GM12872 (cell line): ENCODE data around the gene DTX3.

Experiments
- CTCF ChIP-seq: IDR thresholded peaks from 3 replicates; pipeline ENCODE4 v1.5.1; 2011; ENCODE audit warnings: low read depth, mild to moderate bottlenecking, low read length, moderate library complexity; ENCODE audit not compliant: insufficient read depth

Gene DTX3

DNA sequence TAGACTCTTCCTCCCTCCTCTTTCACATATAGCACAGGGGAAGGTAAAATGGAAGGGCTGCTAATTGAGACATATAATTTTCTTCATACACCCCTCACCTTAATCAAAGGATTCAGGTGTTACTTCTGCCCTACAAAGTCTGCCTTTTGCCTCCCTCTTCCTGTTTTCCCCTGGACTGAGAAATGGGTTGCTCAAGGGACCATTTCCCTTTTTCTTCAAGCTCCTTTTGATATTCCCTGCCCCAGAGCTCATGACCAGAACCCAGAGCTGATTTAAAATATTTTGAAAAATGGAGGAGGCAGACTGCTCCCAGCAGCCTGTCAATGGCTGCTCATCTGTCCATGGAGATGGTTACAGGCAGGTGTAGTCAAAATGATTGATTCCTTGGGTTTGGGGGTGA is 19.9 kb upstream of the DTX3 start:
- TF ChIP-seq CTCF, result no peak

DNA sequence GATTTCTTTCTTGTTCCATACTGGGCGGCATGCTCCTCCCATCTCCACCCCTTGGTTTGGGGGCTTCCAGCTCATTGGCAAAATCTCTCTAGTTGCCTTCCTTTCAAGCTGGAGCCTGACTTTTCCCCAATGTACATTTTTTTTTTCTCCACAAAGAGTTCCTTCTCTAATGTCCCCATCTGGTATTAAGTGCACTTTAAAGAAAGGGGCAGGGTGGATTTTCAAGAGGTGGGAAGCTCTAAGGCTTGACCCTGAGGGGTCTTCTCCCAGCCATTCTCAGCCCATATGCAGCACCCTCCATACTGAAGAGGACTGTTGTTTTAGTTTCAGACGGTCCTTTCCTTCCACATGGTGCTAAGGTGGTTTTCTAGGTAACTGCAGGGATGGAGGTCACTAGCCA is 19.5 kb upstream of the DTX3 start:
- TF ChIP-seq CTCF, result no peak

- no peak for TF ChIP-seq CTCF
These were observed 18.5 kb upstream of the DTX3 start for GRCh38 chr12:57586128-57586527.

DNA sequence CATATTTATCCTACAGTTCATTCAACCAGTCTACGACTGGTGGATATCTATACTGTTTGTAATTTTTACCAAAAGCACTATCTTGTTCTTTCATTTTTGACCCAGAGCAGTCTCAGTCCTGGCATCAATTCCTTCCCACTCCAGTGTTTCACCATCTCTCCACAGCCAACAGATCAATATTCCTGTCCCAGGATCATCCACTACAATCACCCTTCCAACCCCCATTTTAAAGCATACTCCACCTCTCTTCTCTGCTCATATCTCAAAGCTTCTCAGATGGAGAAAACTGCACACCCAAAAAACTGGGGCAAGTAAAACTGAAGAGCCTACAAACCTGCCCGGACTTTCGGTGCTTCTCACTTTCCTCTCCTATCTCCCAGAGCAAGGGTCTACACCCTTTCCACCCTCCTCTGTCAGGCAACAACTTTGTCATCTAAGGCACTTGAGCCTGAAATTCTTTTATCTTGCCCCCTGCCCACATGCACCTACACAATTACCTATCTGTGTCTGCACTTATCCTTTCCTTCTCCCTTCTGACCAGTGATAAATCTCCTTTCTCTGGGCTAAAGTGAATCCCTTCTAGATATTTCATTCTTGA is 17.7 kb upstream of the DTX3 start:
- TF ChIP-seq CTCF, result no peak

DNA sequence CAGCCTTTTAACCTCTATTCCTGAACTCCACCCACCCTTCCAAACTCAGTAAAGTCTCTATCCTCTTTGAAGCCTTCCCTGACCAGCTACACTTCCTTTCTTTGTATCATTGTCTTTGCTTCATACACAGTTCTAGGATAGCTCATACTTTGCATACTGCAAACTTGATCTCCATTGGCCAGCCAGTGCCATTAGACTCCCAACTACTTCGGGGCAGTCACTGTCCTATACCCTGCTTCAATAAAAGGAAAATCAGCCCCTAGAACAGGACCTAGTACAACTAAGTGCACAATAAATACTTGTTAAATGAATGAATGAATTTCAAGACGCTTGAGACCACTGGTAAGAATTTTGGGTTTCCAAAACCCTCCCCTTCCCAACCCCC is 14.2 kb upstream of the DTX3 start:
- no peak for TF ChIP-seq CTCF

DNA sequence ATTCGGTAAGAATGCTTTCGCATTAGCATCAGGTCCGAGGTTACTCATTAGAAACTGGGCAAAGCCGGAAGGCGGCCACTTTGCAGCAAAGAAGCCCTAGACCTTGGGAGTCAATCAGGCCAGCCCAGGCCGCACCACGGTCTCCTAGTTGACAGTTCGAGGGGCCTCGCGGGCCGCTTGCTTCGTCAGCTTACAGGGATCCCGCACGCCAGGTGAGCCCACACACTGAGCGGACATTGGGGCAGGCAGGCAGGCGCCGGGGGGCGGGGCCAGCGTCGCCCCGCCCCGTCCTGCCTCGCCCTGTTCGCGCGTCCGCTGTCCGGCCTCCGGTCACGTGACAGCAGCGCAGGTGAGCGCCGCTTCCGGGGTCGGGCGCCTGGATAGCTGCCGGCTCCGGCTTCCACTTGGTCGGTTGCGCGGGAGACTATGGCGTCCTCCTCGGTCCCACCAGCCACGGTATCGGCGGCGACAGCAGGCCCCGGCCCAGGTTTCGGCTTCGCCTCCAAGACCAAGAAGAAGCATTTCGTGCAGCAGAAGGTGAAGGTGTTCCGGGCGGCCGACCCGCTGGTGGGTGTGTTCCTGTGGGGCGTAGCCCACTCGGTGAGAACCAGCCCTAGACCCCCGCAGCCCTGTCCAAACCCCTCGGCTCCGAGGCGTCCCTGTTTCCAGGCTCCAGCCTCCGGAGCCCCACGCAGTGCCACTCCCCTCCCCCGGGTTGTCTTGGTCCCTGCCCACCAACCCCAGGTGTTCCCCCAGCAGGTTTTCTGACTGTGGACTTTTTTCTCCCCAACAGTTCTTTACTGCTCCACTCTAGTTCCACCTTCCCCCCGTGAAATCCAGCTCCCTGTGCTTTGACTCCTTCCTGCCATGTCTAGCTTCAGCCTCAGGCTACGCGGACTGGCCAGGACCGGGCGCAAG is 13.5 kb upstream of the DTX3 start, which contains the start of gene PIP4K2C:
PIP4K2C (plus strand) TSS at position 329 of the 918 bp plus-strand sequence; CDS start at position 427, 98 bp downstream.
- no peak for TF ChIP-seq CTCF

- no peak for TF ChIP-seq CTCF
These were observed 12.8 kb upstream of the DTX3 start for GRCh38 chr12:57591782-57592325.
